Measurements from ENCODE around the gene CTNNA1.

DNA sequence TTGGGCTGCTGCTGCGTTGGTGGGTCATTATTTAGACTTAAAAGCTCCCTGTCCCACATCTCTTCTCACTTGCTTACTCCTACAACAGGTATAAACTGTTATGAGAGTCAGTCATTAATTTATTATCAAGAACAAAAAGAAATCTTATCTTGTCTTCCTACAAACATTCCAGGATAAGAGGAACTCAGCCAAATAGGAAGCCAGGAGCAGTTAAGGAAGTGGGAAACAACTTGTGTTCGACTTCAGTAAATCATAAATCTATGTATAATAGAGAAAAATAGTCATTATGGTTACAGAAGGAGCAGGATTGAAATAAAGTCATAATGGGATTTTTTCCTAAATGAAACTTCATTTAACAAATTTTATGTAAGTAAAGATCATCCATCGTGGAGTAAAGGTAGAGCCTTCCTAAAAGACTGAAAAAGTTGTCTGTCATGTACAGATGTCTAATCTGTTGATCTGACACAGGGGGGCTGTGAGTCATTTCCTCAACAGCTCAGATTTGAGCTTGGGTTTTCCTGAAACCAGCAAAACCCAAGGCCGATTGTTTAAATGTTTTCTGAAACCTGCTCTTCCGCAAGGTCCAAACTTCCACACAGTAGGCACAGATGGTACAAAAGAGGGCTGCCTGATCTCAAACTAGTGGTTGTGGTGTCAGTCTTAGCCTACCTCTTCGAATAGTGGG lies 147.2 kb downstream of the CTNNA1 start:
- TF ChIP-seq, protein P1, sequence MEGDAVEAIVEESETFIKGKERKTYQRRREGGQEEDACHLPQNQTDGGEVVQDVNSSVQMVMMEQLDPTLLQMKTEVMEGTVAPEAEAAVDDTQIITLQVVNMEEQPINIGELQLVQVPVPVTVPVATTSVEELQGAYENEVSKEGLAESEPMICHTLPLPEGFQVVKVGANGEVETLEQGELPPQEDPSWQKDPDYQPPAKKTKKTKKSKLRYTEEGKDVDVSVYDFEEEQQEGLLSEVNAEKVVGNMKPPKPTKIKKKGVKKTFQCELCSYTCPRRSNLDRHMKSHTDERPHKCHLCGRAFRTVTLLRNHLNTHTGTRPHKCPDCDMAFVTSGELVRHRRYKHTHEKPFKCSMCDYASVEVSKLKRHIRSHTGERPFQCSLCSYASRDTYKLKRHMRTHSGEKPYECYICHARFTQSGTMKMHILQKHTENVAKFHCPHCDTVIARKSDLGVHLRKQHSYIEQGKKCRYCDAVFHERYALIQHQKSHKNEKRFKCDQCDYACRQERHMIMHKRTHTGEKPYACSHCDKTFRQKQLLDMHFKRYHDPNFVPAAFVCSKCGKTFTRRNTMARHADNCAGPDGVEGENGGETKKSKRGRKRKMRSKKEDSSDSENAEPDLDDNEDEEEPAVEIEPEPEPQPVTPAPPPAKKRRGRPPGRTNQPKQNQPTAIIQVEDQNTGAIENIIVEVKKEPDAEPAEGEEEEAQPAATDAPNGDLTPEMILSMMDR (IDR thresholded peaks at IDR 0.05 in 4 of 5, conservative IDR thresholded peaks at IDR 0.05 in 1 of 5) = no peak
- no peak for TF ChIP-seq POLR2A (IDR thresholded peaks at IDR 0.05)
